Tibial artery (tissue), 4 donors: ENCODE measurements around the gene MED6.

Experiments
- DNase-seq, 2 donors: peaks; one replicate each; pipeline ENCODE4 v3.0.0-alpha.2; 2019
- H3K27ac ChIP-seq, 2 donors: fragments of 200-600 bp; sonication (generic) in 1 of 2; 1 replicate in 1 of 2; 2 replicates in 1 of 2; pipeline ENCODE4 v1.5.1; 2018 to 2019; ENCODE audit warnings: mild to moderate bottlenecking in 1 of 2
- H3K27me3 ChIP-seq, 2 donors: fragments of 200-600 bp; sonication (generic) in 1 of 2; one replicate each; pipeline versions ENCODE4 v1.5.1 to v1.6.0; 2016 to 2019
- H3K36me3 ChIP-seq, 3 donors: fragments of 200-600 bp; sonication (generic) in 2 of 3; one replicate each; pipeline ENCODE4 v1.5.1; 2016 to 2019; ENCODE audit warnings: mild to moderate bottlenecking in 2 of 3
- H3K4me1 ChIP-seq, 4 donors: fragments of 200-600 bp; sonication (generic) in 2 of 4; 1 replicate in 3 of 4; 2 replicates in 1 of 4; pipeline ENCODE4 v1.5.1; 2016 to 2019
- H3K4me3 ChIP-seq, 2 donors: fragments of 200-600 bp; sonication (generic) in 1 of 2; 1 replicate in 1 of 2; 2 replicates in 1 of 2; pipeline ENCODE4 v1.5.1; 2018 to 2019; ENCODE audit warnings: mild to moderate bottlenecking in 2 of 2
- H3K9me3 ChIP-seq, 3 donors: fragments of 200-600 bp; sonication (generic) in 1 of 3; one replicate each; pipeline ENCODE4 v1.5.1; 2016 to 2019
- CTCF ChIP-seq, 2 experiments: fragments of 200-600 bp in 1 of 2; fragments of 450-650 bp in 1 of 2; IDR thresholded peaks; one replicate each; pipeline ENCODE4 v1.5.1; 2017 to 2019; ENCODE audit warnings: antibody characterized with exemption in 2 of 2, mild to moderate bottlenecking in 1 of 2, moderate library complexity in 1 of 2
- intact Hi-C: fragments of 100-400 bp; cut with DNase I; formaldehyde crosslinking; loops from one replicate; pipeline ENCODE4 v1.15.0; 2023; ENCODE audit warnings: low total_unique reads

Gene MED6

DNA sequence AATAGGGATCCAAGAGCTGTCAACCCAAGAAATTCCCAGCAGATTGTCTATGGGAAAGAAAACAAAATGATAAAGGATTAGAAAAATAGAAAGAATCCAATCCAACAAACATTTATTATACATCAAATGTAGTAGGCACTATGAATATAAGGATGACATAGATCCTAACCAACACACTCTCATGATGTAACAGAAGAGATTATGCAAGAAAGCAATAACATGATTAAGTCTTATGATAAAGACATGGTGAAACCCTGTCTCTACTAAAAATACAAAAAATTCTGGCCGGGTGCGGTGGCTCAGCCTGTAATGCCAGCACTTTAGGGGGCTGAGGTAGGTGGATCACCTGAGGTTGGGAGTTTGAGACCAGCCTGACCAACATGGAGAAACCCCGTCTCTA, 2.7 kb downstream of the MED6 start:
- H3K9me3 ChIP-seq = no peaks in the 10 kb centered on the region
- intact Hi-C loops = loop anchor here (5.0 kb wide), 1 partner anchor 375 kb away; no protein-coding TSS in a partner anchor
- H3K4me1 ChIP-seq = peaks cover 0 to 19% (median 12%) of the 10 kb centered on the region in 4 donors
- no peak for DNase-seq
- H3K27me3 ChIP-seq = no peaks in the 10 kb centered on the region
- H3K27ac ChIP-seq = no peak overlapping the region
- TF ChIP-seq CTCF (IDR thresholded peaks at IDR 0.05) = no peak
- H3K4me3 ChIP-seq = no peak overlapping the region
- peaks cover 31 to 40% (median 36%) of the 10 kb centered on the region in 3 donors for H3K36me3 ChIP-seq

DNA sequence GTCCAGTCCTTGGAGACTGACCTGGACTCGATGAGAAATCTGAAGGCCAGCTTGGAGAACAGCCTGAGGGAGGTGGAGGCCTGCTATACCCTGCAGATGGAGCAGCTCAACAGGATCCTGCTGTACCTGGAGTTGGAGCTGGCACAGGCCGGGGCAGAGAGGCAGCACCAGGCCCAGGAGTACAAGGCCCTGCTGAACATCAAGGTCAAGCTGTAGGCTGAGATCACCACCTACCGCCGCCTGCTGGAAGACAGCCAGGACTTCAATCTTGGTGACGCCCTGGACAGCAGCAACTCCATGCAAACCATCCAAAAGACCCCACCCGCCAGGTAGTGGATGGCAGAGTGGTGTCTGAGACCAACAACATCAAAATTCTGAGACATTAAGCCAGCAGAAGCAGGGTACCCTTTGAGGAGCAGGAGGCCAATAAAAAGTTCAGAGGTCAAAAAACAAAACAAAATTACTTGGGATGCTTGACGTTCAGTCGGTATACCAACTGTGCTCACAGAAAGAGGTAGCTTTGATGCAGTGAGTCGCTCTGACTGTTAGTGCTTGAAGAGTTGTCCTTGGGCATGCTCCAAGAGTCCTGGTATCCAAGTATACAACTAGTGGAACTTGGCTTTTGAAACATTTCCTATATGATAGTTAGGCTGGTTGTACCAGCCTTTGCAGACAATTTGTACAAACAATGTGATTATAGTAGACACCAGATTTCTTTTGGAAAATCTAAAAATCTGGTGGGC, 4.8 kb downstream of the MED6 start:
- intact Hi-C loops = loop anchor here (5.0 kb wide), 1 partner anchor 377 kb away; no protein-coding TSS in a partner anchor
- Histone ChIP-seq H3K27me3 (no peaks in the 10 kb centered on the region), H3K4me3 (no peak overlapping the region), H3K4me1 (peaks cover 0 to 14% (median 12%) of the 10 kb centered on the region in 4 donors), H3K36me3 (peaks cover 47 to 59% (median 53%) of the 10 kb centered on the region in 3 donors), H3K27ac (no peak overlapping the region), H3K9me3 (no peaks in the 10 kb centered on the region)
- DNase-seq = no peak
- no peak for TF ChIP-seq CTCF (IDR thresholded peaks at IDR 0.05)

DNA sequence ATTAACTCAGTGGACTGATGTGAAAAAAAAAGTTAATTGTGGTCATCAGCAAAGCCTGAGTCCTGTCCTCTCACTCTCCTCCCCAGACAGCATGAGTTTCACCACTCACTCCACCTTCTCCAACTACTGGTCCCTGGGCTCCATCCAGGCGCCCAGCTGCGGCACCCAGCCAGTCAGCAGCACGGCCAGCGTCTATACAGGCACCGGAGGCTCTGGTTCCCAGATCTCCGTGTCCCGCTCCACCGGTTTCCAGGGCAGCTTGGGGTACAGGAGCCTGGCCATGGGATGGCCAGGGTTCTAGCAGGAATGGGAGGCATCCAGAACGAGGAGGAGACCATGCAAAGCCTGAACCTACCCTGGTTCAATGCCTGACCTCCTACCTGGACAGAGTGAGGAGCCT, 6.0 kb downstream of the MED6 start:
- H3K9me3 ChIP-seq = no peaks in the 10 kb centered on the region
- intact Hi-C loops = no loop called here
- H3K36me3 ChIP-seq = peaks cover 55 to 70% (median 64%) of the 10 kb centered on the region in 3 donors
- TF ChIP-seq CTCF (IDR thresholded peaks at IDR 0.05) = no peak
- no peak overlapping the region for H3K27ac ChIP-seq
- H3K27me3 ChIP-seq = no peaks in the 10 kb centered on the region
- no peak overlapping the region for H3K4me3 ChIP-seq
- DNase-seq = no peak
- peaks cover 0 to 12% (median 7%) of the 10 kb centered on the region in 4 donors for H3K4me1 ChIP-seq

- intact Hi-C loops = no loop called here
- no peak for TF ChIP-seq CTCF (IDR thresholded peaks at IDR 0.05)
- DNase-seq = no peak
- H3K27ac ChIP-seq = no peak overlapping the region
- H3K36me3 ChIP-seq = peaks cover 53 to 97% (median 79%) of the 10 kb centered on the region in 3 donors
- H3K4me3 ChIP-seq = no peak overlapping the region
- no peaks in the 10 kb centered on the region for H3K4me1 ChIP-seq
- H3K9me3 ChIP-seq = no peaks in the 10 kb centered on the region
- H3K27me3 ChIP-seq = no peaks in the 10 kb centered on the region
Measured at GRCh38 chr14:70585231-70585630, 15.2 kb downstream of the MED6 start.

DNA sequence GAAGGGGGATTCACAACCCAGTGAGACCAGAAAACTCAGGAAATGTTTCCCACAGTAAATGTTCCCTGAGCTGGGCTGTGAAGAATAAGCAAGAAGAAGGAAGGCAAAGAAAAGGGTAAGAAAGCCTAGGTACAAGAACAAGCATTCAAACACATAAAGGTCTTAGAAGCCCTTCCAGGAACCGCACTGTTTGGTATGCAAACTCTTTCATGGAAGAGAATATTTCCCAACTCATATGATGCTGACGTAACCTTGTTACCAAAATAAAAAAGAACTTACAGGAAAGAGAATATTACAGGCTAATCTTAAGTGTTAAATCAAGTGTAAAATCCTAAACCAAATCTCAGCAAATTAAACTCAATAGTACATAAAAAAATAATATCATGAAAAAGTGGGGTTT, 23.6 kb downstream of the MED6 start:
- no peak overlapping the region for H3K27ac ChIP-seq
- intact Hi-C loops = no loop called here

More for the DNA sequence above, 23.6 kb downstream of the MED6 start:
- peaks cover 13 to 37% (median 36%) of the 10 kb centered on the region in 3 donors for H3K36me3 ChIP-seq
- no peaks in the 10 kb centered on the region for H3K27me3 ChIP-seq
- H3K4me3 ChIP-seq = no peak overlapping the region
- no peak for DNase-seq
- no peak for TF ChIP-seq CTCF (IDR thresholded peaks at IDR 0.05)
- H3K4me1 ChIP-seq = no peaks in the 10 kb centered on the region
- no peaks in the 10 kb centered on the region for H3K9me3 ChIP-seq
